ENCODE measurements around the gene PMEPA1. TPM values are rescaled to one million over a fixed set of nuclear protein-coding genes. Genes with fewer than 3 reads are reported as not detected.
A peak's percentile ranks its signal among the peaks of the same experiment; 100 is the strongest.

The PMEPA1 gene, protein sequence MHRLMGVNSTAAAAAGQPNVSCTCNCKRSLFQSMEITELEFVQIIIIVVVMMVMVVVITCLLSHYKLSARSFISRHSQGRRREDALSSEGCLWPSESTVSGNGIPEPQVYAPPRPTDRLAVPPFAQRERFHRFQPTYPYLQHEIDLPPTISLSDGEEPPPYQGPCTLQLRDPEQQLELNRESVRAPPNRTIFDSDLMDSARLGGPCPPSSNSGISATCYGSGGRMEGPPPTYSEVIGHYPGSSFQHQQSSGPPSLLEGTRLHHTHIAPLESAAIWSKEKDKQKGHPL
- total RNA-seq (2013; cell fraction: nucleolus; rRNA removed) = 0.17 and 0.47 TPM in 2 replicates
- total RNA-seq (2014; rRNA removed) (not detected in 2 replicates), total RNA-seq (2014; rRNA removed; fragmentation: Illumina TruSeq; extraction: Trizol) (0.04 TPM in 1 of 2 replicates, not detected in the other), total RNA-seq (2021) (0.08 and 0.10 TPM in 2 replicates), polyA plus RNA-seq (2011; rRNA removed) (0.03 and 0.07 TPM in 2 replicates), polyA plus RNA-seq (2014; fragmentation: Illumina TruSeq; extraction: Trizol) (0.03 and 0.04 TPM in 2 replicates), polyA plus RNA-seq (2014; fragmentation: Nextera tagmentation; extraction: Ambion mirVana) (under 1 TPM in 1 of 2 experiments, not detected in 1; 0.02 TPM), polyA plus RNA-seq (2014; rRNA removed) (0.03 and 0.04 TPM in 2 replicates), polyA plus RNA-seq (2016; fragmentation: Nextera tagmentation; extraction: Ambion mirVana) (under 1 TPM in 1 of 2 experiments, not detected in 1; 0.04 TPM), polyA minus RNA-seq (2011; rRNA and poly(A)+ RNA removed) (0.15 and 0.26 TPM in 2 replicates), Bru-seq, nascent RNA (percentile 52 among the genes with signal in this experiment), BruChase-seq, experiment 1, labeled RNA remaining after a 6-hour chase (percentile 60 among the genes with signal in this experiment), BruChase-seq, experiment 2, labeled RNA remaining after a 2-hour chase (percentile 55 among the genes with signal in this experiment)
- polyA plus RNA-seq (2011; ENCODE audit: low read depth) = 0.08 TPM
- polyA plus RNA-seq (2011; cell fraction: cytosol; rRNA removed) = 0.06 and 0.15 TPM in 2 replicates
- 0.10 and 0.12 TPM in 2 replicates for polyA plus RNA-seq (2011; cell fraction: nucleus; rRNA removed)
- 0.39 and 0.58 TPM in 2 replicates for polyA plus RNA-seq (2012)
- 0.42 TPM in 1 of 2 replicates, not detected in the other for polyA minus RNA-seq (2011; cell fraction: cytosol; rRNA and poly(A)+ RNA removed)
- not detected in 2 replicates for polyA minus RNA-seq (2011; cell fraction: nucleus; rRNA and poly(A)+ RNA removed)
- long read RNA-seq, experiment 1, full-length matches to known transcripts = 1 of 1 reads
- long read RNA-seq, experiment 1, partial matches to known transcripts = 0 of 1 reads
- long read RNA-seq, experiment 1, other reads (novel, unspliced or antisense) = 0 of 1 reads
- long read RNA-seq, experiment 2 = 0 reads

DNA sequence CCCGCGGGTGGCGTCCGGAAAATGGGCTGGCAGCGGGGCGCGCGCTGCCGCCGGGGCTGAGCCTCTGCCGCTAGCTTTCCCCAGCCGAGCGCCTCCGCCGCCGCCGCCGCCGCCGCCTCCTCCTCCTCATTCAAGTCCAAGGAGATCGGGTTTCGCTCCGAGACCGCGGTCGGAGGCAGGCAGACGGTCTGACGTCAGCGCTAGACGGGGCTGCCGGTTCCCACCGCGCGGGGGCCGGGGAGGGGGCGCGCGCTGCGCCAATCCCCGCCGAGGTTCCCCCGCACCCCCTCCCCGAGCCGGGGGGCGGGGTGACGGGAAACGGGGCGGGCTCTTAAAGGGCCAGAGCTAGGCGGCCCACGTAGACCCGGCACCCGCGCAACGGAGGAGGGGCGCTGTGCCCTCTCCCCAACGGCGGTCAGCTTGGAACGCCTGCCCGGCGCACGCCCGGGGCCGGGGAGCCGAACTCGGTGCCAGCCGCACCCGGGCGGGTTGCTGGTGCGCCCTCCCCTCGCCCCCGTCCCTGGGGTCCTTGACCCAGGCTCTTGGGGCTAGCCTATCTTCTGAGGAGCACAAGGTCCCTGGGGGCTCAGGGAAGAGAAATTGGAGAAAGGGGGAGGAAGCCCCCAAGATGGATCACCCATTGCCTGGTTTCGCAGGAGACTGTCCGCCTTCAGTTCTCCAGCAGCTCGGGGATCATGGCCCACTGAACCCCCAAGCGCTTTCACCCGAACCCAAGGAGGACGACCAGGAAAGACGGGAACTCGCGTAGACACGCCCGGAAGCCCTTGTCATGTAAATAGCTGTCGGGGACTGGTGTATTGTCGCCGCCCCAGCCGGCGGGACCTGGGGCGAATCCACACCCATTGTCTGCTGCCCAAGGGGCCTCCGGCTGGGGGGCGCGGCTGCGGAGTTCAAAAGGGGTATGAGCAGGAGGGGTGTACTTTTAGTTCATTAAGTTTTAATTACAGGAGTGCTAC, at the start of gene PMEPA1:
PMEPA1 (minus strand) TSS at position 193 of the 977 bp plus-strand sequence. CDS start 433 bp downstream, outside the sequence.
- intact Hi-C loops (cut with micrococcal nuclease; ENCODE audit: unreplicated experiment) = loop anchor here (1.0 kb wide), 1 partner anchor 30 kb away; no protein-coding TSS in a partner anchor
- peaks cover 7 to 11% of the 10 kb centered on the region in 2 experiments for H3K27me3 ChIP-seq (replicated peaks in 1 of 2; ENCODE audit: control insufficient read depth in 2 of 2, insufficient read depth in 2 of 2, low read length in 1 of 2)
- H2AFZ ChIP-seq (ENCODE audit: control insufficient read depth, low read depth, low read length) = peak within 1 kb of the TSS; percentile 39
- no peaks in the 10 kb centered on the region for H3K9me3 ChIP-seq (replicated peaks; ENCODE audit: control insufficient read depth, insufficient read depth, low read length)
- no peaks in the 10 kb centered on the region for H3K4me1 ChIP-seq (ENCODE audit: control insufficient read depth, insufficient read depth, low read length)
- no peaks in the 10 kb centered on the region for H3K36me3 ChIP-seq (ENCODE audit: control insufficient read depth in 2 of 2, insufficient read depth in 2 of 2, low read length in 1 of 2)
- peak within 1 kb of the TSS; percentile 72 for H3K4me3 ChIP-seq
- RAD21 ChIA-PET (ENCODE audit: unreplicated experiment) = interaction anchor here (0.9 kb wide), 1 partner anchor 404 kb away, joined by 3 read pairs; no protein-coding TSS in a partner anchor
- H3K27ac ChIP-seq (ENCODE audit: control insufficient read depth, insufficient read depth) = no peak within 1 kb of the TSS
- peak; percentile 90 for ATAC-seq
- POLR2A ChIA-PET = no interaction called here
- DNase-seq (ENCODE audit: low read depth, low spot score) = no peak
- in situ Hi-C loops (cut with MboI) = no loop called here
- BruUV-seq (replicated peaks) = no TSS peak
- H3K4me2 ChIP-seq (ENCODE audit: control insufficient read depth, insufficient read depth) = peak within 1 kb of the TSS; percentile 70
- SMC1A ChIA-PET (ENCODE audit: uncharacterized antibody, unreplicated experiment) = no interaction called here
- H3K79me2 ChIP-seq (ENCODE audit: control insufficient read depth, insufficient read depth, low read length) = no peaks in the 10 kb centered on the region
- 7% methylated on average over 42 of the region's 92 CpGs for WGBS (ENCODE audit: insufficient coverage, insufficient replicate concordance, low lambda C conversion rate, missing lambda C conversion rate)
- H3K9ac ChIP-seq (ENCODE audit: control insufficient read depth, insufficient read depth, low read length) = peak within 1 kb of the TSS; percentile 58; the same call in 1 of the 2 replicates
- CTCF ChIA-PET = interaction anchor here (1.0 kb wide), 1 partner anchor 34 kb away, joined by 3 read pairs; no protein-coding TSS in a partner anchor
- no peaks in the 10 kb centered on the region for H4K20me1 ChIP-seq (ENCODE audit: control insufficient read depth, insufficient read depth)
- no peak for FAIRE-seq
- no peak for TF ChIP-seq STAT1 (conservative IDR thresholded peaks at IDR 0.05)
- TF ChIP-seq RB1 (IDR thresholded peaks at IDR 0.05; ENCODE audit: borderline replicate concordance) = no peak
- TF ChIP-seq, protein P1, sequence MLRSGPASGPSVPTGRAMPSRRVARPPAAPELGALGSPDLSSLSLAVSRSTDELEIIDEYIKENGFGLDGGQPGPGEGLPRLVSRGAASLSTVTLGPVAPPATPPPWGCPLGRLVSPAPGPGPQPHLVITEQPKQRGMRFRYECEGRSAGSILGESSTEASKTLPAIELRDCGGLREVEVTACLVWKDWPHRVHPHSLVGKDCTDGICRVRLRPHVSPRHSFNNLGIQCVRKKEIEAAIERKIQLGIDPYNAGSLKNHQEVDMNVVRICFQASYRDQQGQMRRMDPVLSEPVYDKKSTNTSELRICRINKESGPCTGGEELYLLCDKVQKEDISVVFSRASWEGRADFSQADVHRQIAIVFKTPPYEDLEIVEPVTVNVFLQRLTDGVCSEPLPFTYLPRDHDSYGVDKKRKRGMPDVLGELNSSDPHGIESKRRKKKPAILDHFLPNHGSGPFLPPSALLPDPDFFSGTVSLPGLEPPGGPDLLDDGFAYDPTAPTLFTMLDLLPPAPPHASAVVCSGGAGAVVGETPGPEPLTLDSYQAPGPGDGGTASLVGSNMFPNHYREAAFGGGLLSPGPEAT (IDR thresholded peaks at IDR 0.05; ENCODE audit: low read depth) = no peak
- TF ChIP-seq EGR1 (IDR thresholded peaks at IDR 0.05; ENCODE audit: borderline replicate concordance in 1 of 2, low read depth in 2 of 2, low read length in 2 of 2) = peak in 1 of 2 experiments; percentile 24; a peak in 1 of 3 replicates
- TF ChIP-seq, protein P2, sequence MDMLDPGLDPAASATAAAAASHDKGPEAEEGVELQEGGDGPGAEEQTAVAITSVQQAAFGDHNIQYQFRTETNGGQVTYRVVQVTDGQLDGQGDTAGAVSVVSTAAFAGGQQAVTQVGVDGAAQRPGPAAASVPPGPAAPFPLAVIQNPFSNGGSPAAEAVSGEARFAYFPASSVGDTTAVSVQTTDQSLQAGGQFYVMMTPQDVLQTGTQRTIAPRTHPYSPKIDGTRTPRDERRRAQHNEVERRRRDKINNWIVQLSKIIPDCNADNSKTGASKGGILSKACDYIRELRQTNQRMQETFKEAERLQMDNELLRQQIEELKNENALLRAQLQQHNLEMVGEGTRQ (IDR thresholded peaks at IDR 0.05; ENCODE audit: borderline replicate concordance, low read depth, low read length) = no peak
- TF ChIP-seq MTA2 (IDR thresholded peaks at IDR 0.05; ENCODE audit: low read depth) = no peak
- TF ChIP-seq ZNF207 (IDR thresholded peaks at IDR 0.05; ENCODE audit: borderline replicate concordance) = no peak
- TF ChIP-seq DPF2 (IDR thresholded peaks at IDR 0.05) = 0 out of 2 replicates have a peak, but pooled peaks have one; percentile 41
- TF ChIP-seq HDAC2 (IDR thresholded peaks at IDR 0.05) = no peak
- TF ChIP-seq CREB1 (IDR thresholded peaks at IDR 0.05; ENCODE audit: low read depth) = peak; percentile 27; the same call in 1 of the 2 replicates
- no peak for TF ChIP-seq SPI1 (IDR thresholded peaks at IDR 0.05; ENCODE audit: borderline replicate concordance, insufficient read depth, low read depth, low read length)
- no peak for TF ChIP-seq JUND (IDR thresholded peaks at IDR 0.05; ENCODE audit: low read depth, low read length)
- TF ChIP-seq PML (IDR thresholded peaks at IDR 0.05; ENCODE audit: low read length) = no peak
- no peak for TF ChIP-seq POU2F2 (IDR thresholded peaks at IDR 0.05; ENCODE audit: borderline replicate concordance, low read depth, low read length)
- peak; percentile 53 for TF ChIP-seq SP1 (IDR thresholded peaks at IDR 0.05; ENCODE audit: low read depth, low read length)
